HL-60/S4 (cell line): ENCODE data around the gene EHMT1.

Experiments used
- in situ Hi-C: fragments of 300-500 bp; cut with MboI; formaldehyde crosslinking; loops from 2 replicates; pipeline ENCODE4 v1.14.3; 2022; ENCODE audit warnings: low sequenced_read_pairs

The EHMT1 gene

DNA sequence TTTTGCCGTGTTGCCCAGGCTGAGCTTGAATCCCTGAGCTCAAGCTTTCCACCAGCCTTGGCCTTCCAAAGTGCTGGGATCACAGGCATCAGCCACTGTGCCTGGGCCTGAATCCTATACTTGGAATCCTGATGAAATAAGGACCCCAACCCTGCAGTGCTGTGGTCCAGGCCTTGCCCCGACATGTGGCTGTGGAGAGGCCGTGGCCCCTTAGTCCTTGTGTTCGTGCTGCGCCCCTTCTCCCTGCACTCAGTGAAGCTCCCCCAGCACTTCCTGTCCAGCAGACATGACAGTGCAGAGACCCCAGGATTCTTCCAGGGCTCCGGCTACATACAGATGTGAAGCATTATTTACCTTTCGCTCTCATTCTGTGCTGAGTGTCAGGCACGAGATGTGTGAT, 52.9 kb downstream of the EHMT1 start:
- in situ Hi-C loops: no loop called here

- in situ Hi-C loops: no loop called here
Observed at GRCh38 chr9:137672907-137673791, 54.3 kb downstream of the EHMT1 start.

DNA sequence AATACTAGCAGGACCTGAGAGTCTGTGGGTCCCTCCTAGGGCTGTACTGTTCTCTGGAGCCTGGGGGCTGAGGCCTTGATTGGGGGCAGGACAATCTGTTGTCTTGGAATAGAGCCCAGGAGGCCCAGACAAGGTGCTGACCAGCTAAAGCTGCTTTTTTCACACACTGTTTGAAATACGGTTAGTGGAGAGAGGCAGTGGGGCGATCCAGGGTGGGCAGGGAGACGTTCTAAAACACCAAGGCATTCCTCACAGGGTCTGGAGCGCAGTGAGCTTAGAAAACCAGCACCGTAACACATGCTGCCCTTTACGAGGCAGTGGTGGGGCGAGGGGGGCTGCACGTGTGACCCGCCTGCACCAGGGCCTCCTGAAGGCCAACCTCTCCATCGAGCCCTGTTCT, 55.1 kb downstream of the EHMT1 start:
- in situ Hi-C loops: no loop called here

DNA sequence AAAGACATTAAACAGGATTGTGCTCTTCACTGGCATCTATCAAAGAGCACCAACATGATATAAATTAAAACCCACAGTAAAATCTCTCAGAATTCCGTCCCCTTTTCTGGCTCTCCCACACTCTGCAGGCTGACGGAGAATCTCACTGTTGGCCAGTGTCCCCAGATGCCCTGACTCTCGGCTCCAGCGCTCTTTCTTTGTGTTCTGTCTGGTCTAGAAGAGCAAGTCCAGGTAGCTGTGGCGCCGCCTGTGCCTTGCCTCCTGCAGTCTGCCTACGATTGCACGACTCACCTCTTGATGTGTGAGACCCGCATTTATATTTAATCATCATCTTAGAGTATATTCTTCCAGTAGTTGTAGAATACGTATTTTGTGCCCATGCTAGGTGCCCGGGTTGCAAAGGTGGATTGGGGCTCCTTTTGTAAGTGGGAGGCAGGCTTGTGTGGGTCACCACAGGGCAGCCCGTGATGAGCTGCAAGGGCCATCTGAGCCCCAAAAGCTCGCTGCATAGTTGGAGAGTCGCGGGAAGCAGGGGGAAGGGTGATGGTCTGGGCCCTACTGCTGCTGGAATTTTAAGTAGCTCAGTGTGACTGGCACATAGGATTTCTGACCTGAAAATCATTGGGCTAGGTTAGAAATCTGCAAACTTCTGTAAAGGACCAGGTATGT, 55.6 kb downstream of the EHMT1 start:
- in situ Hi-C loops: no loop called here

DNA sequence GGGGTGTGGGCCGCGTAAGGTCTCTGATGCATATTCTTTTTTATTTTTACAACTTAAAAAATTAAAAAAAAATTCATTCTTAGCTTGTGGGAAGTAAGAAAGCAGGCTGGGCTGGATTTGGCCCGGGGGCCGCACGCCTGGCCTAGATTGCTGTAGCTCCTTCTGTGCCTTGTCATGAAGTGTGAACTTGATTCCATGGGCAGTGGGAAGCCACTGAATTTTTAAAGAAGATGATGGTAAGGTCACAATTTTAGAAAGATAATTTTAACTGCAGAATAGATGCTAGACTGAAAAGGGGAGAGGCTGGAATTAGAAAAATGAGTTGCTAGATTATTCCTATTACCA, 56.1 kb downstream of the EHMT1 start:
- in situ Hi-C loops: no loop called here

GRCh38 chr9:137676998-137677397, 58.2 kb downstream of the EHMT1 start:
- in situ Hi-C loops: no loop called here

- in situ Hi-C loops: no loop called here
Observed at GRCh38 chr9:137678202-137678601, 59.4 kb downstream of the EHMT1 start.

GRCh38 chr9:137679249-137679648, 60.4 kb downstream of the EHMT1 start:
- in situ Hi-C loops: no loop called here

DNA sequence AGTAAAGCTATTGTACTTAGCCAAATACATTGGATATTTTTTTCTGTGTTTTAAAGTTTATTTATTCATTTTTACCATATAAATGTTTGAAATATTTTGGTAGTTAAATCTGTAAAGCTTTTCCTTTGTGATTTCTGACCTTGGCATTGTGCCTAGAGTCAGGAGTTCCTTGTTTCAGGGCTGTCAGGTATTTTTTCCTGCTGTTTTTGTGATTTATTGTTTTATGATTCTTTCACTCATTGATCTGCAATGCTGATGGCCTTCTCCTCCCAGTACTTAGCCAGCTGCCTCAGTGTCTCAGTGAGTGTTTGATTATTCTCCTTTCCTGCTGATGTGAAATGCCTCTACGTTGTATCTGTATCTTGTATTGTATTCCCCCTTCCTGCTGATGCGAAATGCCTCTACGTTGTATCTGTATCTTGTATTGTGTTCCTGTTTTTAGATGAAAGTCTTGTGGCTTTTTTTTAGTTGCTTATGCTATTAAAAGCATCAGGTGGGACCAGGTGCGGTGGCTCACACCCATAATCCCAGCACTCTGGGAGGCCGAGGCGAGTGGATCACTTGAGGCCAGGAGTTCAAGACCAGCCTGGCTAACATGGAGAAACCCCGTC, 61.0 kb downstream of the EHMT1 start:
- in situ Hi-C loops: no loop called here

- in situ Hi-C loops: no loop called here
Observed at GRCh38 chr9:137680444-137681358, 61.9 kb downstream of the EHMT1 start.

DNA sequence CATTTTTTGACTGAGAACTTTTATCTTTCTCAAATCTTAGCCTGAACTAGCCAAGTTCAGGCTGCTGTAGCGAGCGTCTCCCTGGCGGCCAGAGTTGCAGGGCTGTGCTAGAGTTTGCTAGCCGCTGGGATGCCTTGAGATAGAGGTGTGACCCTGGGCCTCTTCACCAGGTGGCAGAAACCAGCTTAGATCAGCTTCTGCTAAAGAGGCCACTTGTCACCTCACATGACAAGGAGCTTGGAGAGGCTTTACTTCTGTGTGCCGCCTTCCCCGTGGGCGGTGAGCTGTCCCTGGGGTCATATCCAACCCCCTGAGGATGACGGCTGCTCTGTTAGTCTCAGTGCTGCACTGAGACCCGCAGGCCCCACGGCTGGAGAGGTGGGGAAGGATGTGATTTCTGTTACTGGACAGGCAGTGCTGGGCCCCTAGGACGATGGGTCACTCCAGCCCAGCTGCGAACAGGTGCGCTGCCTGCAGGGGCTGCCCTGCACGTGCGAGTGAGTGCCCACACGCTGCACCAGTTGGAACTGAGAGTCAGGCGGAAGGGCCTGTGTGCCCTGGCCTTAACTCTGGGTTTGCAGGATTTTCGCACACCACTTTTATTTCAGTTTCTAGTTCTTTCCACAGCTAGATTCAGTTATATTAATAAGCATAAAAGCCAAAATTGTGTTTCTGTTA, 63.8 kb downstream of the EHMT1 start:
- in situ Hi-C loops: no loop called here

DNA sequence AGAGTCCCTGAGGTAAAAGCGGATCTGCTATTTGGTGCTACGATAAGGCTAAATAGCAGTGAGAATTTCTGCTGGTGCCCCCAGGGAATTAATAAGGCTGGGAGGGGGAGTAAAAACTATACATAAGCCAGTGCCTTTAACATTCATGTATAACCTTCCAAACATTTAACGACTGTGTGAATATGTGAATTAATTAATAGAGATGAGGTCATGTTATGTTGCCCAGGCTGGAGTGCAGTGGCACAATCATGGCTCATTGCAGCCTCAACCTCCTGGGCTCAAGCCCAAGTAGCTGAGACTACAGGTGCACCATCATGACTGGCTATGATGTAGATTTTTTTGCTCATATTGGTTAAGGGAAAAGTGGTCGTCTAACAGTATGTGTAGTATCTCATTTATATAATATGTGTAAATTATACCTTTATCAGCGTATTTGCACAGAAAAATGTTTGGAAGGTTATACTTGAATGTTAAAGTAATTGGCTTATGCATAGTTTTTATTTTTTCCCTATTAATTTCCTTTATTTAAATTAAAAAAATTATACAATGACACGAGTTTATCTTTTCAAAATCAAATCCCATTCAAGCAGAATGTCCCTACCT, 64.6 kb downstream of the EHMT1 start:
- in situ Hi-C loops: no loop called here

- in situ Hi-C loops: no loop called here
Observed at GRCh38 chr9:137685035-137685740, 66.4 kb downstream of the EHMT1 start.

DNA sequence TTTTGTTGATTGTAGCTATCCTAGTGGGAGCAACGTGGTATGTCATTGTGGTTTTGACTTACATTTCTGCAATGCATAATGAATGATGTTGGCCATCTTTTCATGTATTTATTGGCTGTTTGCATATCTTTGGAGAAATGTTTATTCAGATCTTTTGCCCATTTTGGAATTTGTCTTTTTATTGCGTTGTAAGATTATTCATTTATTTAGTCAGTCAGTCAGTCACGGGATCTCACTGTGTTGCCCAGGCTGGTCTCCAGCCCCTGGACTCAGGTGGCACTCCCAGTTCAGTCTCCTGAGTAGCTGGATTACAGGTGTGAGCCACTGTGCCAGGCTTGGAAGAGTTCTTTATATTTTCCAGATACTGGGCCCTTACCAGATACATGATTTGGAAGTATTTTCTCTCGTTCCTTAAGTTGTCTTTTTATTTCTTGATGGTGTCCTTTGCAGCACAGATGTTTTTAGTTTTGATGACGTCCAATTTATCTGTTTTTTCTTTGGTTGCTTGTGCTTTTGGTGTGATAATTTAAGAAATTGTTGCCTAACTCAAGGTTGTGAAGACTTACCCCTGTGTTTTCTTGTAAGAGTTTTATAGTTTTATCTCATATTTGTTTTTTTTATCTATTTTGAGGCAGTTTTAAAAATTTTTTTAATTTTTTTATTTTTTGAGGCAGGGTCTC, 67.1 kb downstream of the EHMT1 start:
- in situ Hi-C loops: no loop called here

DNA sequence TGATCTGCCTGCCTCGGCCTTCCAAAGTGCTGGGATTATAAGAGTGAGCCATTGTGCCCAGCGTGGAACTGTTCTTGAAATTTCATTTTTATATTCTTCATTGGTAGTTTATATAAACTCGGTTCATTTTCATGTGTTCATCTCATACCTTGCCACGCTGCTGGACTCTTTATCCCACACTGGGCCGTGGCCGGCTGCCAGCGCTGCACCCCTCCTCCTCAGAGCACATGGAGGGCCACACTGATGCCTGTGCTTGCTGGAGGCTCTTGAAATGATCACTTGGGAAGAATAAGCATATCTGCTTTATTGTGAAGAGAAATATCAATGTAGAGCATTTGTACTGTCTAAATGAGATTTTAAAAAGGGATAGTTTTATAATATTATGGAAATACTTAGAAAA, 69.5 kb downstream of the EHMT1 start:
- in situ Hi-C loops: no loop called here

GRCh38 chr9:137688725-137689124, 69.9 kb downstream of the EHMT1 start:
- in situ Hi-C loops: no loop called here

DNA sequence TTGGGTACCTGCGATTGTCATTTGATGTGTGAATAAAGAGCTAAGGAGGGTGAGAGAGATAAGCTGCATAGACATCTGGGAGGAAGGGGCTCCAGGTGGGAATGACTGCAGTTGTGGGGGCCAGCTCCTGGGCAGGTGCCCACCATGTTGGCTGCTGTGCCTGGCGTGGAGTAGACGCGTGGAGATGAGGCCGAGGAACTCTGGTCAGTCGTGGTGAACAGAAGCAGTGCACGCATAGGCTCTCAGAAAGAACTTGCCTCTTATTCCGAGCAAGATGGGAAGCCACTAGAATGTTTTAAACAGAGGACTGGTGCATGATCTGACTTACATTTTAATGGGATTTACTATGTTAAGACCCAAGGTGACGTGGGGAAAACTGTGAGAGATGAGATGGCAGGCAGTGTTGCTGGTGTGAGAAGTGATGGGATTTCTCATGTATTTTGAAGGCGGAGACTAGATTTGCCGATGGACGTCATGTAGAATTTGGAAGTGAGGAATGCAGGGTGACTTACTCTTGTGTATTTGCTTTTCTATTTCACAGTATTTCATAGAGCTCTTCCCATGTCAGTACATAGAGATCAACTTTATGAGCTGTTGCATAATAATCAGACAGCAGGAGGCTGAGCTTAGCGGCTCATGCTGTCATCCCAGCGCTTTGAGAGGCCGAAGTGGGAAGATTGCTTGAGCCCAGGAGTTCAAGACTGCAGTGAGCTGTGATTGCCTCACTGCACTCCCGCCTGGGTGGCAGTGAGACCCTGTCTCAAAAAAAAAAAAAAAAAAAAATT, 71.1 kb downstream of the EHMT1 start:
- in situ Hi-C loops: no loop called here
